GM10847 (cell line): ENCODE measurements around the gene DLL4.

Source experiments
- POLR2A ChIP-seq: IDR thresholded peaks from 2 replicates; pipeline ENCODE4 v1.6.1; 2011; ENCODE audit not compliant: insufficient read length; ENCODE audit errors: extremely low read depth

Gene DLL4

DNA sequence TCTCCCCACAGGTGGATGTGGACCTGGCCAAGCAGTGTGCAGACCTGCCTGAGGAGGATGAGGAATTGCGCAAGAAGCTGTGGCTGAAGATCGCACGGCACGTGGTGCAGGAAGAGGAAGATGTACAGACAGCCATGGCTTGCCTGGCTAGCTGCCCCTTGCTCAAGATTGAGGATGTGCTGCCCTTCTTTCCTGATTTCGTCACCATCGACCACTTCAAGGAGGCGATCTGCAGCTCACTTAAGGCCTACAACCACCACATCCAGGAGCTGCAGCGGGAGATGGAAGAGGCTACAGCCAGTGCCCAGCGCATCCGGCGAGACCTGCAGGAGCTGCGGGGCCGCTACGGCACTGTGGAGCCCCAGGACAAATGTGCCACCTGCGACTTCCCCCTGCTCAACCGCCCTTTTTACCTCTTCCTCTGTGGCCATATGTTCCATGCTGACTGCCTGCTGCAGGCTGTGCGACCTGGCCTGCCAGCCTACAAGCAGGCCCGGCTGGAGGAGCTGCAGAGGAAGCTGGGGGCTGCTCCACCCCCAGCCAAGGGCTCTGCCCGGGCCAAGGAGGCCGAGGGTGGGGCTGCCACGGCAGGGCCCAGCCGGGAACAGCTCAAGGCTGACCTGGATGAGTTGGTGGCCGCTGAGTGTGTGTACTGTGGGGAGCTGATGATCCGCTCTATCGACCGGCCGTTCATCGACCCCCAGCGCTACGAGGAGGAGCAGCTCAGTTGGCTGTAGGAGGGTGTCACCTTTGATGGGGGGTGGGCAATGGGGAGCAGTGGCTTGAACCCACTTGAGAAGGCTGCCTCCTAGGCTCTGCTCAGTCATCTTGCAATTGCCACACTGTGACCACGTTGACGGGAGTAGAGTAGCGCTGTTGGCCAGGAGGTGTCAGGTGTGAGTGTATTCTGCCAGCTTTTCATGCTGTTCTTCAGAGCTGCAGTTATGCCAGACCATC is 26.3 kb upstream of the DLL4 start:
- TF ChIP-seq POLR2A = no peak

DNA sequence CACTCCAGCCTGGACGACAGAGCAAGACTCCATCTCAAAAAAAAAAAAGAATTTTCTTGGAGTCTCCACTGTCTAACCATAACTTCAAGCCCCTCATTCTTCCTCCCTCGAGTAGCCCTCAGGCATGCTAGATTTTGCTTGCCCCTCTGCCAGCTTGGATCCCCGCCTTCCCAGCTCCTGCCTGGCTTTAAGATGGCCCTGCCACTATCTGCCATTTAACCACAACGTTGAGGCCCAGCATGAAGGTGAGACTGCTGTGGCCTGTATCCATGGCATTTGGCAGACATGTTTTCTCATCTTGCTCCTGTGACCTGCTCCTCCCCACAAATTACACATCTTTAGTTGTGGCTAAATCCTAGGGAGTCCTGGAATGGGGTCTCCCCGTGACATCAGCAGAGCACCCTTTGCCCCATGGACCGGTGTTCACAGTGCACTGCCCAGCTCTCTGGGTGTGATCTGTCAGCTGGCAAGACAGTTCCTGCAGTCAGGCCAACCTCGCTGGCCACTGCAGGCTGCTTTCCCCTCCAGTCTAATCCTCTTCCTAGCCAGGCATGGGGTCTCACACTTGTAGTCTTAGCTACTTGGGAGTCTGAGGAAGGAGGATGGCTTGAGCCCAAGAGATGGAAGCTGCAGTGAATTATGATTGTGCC is 24.5 kb upstream of the DLL4 start:
- TF ChIP-seq POLR2A = no peak

DNA sequence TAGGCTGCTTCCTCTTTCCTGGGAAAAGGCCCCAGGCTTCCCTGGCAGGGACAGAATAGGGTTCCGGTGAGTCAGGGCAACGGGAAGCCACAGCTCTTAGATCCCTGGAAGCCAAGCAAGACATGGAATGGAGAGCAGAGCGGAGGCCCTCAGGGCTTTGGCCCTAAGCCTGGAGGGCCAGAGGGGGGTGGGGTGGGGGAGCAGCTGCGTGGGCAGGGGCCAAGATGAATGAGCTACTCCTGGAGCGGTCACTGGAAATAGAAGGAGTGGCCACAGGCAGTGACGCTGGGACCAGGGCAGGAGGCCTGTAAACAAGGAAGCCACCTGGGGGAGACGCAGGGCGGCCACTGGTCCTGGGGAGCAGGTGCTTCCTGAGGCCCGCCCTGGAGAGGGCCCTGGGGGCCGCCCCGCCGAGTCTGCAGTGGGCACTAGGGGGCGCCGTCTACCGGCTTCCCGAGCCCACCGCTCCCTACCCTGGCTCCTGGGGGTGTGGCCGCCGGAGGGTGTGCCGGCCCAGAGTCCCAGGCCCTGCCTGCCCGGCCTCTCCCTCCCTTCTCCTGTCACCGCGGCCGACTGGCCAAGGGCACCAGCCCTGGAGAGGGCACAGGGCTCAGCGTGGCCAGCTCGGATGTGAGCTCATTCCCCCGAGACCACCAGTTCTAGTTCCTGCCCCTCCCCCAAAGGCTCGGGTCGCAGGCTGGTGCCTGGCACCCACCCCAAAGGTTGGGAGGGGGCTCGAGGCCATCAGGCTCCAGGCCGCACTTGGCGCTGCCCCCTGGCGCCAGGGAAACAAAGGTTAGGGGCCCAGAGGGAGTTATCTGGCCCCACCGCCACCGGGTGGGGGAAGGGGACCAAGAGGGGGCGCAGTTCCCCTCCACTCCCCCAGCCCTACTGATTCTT is 22.8 kb upstream of the DLL4 start:
- no peak for TF ChIP-seq POLR2A

- no peak for TF ChIP-seq POLR2A
Observed at GRCh38 chr15:40906991-40907802, 21.9 kb upstream of the DLL4 start.

DNA sequence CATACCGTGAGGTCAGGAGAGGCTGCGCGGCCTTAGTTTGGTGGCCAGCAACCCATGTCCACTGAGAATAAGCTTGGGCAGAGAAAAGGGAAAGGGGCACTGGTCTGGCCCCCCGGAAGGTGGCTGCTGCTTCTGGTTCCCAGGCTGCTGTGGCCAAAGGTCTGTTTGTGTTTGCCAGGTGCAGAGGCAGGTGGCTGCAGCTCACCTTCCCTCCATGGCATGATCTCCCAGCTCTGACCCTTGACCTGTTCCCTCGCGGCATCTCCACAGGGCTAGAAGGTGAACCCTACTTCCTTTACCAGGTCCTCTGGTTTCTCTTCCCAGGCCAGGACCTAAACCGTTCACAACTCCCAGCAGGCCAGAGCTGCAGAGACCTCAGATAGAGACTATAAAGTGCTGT is 21.0 kb upstream of the DLL4 start:
- TF ChIP-seq POLR2A = no peak

GRCh38 chr15:40909662-40910630 is 19.2 kb upstream of the DLL4 start:
- TF ChIP-seq POLR2A = no peak

- TF ChIP-seq POLR2A = no peak
Observed at GRCh38 chr15:40911141-40911540, 18.0 kb upstream of the DLL4 start.

DNA sequence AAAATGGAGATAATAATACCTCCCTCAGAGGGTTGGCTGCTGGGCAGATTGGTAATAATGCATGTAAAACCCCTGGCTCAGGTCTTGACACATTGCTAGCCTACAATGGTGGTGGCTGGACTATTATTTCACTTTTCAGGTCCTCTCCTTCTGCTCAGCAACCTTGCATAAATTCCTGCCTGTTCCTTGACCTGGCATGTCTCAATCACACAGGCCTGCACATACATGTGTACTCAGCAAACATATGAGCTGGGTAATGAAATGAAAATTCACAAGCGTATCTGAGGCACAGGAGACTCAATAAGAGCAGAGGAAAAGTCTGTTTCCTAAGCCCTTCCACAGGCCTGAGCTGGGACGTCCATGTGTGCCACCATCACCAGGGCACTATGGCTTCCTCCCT is 17.4 kb upstream of the DLL4 start:
- TF ChIP-seq POLR2A = no peak

- no peak for TF ChIP-seq POLR2A
Observed at GRCh38 chr15:40912478-40912877, 16.7 kb upstream of the DLL4 start.

DNA sequence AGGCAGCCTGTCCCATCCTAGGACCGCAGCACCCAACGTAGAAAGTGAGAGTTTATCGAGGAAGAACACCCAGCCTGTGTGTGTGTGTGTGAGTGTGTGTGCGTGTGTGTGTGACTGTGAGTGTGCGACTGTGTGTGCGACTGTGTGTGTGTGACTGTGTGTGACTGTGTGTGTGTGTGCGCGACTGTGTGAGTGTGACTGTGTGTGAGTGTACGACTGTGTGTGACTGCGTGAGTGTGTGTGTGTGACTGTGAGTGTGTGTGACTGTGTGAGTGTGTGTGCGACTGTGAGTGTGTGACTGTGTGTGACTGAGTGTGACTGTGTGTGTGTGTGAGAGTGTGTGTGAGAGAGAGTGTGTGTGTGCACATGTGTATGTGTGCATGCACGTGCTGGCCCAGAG is 15.1 kb upstream of the DLL4 start:
- TF ChIP-seq POLR2A = no peak

DNA sequence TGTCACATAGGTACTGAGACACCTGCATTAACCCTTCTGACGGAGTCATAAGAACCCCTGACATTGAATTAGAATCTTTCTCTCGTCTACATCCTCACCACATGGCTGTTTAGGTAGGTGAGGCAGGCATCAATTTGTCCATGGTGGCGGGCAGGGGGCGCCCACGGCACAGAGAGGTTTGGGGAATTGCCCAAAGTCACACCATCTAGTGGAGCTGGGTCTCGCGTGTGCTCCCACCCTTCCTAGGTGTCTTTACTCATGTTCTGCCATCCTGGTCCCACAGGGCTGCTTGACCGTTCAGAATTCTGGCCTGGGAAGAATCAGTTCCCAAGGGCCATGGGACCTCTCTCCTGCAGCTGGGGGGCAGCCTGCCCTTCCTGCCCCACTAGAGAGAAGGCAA is 14.7 kb upstream of the DLL4 start:
- no peak for TF ChIP-seq POLR2A

GRCh38 chr15:40915116-40915661 is 14.0 kb upstream of the DLL4 start:
- no peak for TF ChIP-seq POLR2A

DNA sequence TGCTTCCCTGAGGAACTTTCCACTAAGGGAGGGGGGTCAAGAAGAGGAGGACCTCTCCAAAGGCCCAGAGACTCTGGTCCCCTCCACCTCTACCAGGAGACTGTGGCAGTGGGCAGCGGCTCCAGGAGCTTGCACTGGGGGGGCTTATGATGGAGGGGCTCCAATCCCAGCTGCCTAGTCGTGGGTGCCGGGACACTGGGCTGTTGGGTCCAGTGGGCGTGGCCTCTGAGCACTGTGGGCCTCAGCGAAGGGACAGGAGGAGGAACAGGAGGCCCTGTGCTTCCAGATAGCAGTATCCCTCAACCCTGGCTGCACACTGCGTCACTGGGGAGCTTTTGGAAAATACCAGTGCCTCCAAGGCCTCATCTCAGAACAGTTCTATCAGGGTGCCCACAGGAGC is 13.5 kb upstream of the DLL4 start:
- TF ChIP-seq POLR2A = no peak
